Stimulated activated naive B cell treated with anti-CD40 and anti-IgM and Interleukin-4, amounts not matched to agents 10 μg/mL and 1 μg/mL and 100 μg/mL, for 72 hours (primary cell): ENCODE measurements around the gene THAP3.
"Not testable (repeated sequence)": the region's sequence is repeated elsewhere in the genome, so short reads cannot be mapped to it uniquely, and the experiment has no call there.

Experiments
- ATAC-seq, 2 donors: fragments of 150-1000 bp; cut with Tn5 transposase; replicated peaks; 2 replicates each; pipeline ENCODE4 v1.10.0; 2021; ENCODE audit warnings: moderate library complexity in 1 of 2
- DNase-seq: peaks from one replicate; pipeline ENCODE4 v3.0.0; 2021
- H3K27ac Mint-ChIP-seq: one replicate; pipeline ENCODE4 v1.8.0; 2022; ENCODE audit warnings: mild to moderate bottlenecking, mixed read lengths
- H3K27me3 Mint-ChIP-seq, 2 donors: one replicate each; pipeline ENCODE4 v1.8.0; 2022; ENCODE audit warnings: mixed read lengths in 2 of 2
- H3K36me3 Mint-ChIP-seq, 2 donors: one replicate each; pipeline ENCODE4 v1.8.0; 2022; ENCODE audit warnings: mixed read lengths in 2 of 2, mild to moderate bottlenecking in 1 of 2
- H3K4me1 Mint-ChIP-seq, 2 donors: one replicate each; pipeline ENCODE4 v1.8.0; 2022; ENCODE audit warnings: mixed read lengths in 2 of 2, mild to moderate bottlenecking in 1 of 2
- H3K4me3 Mint-ChIP-seq, 2 donors: one replicate each; pipeline ENCODE4 v1.8.0; 2022; ENCODE audit warnings: mild to moderate bottlenecking in 2 of 2, mixed read lengths in 2 of 2, moderate library complexity in 1 of 2
- H3K9me3 Mint-ChIP-seq, 2 donors: one replicate each; pipeline ENCODE4 v1.8.0; 2022; ENCODE audit warnings: mixed read lengths in 2 of 2, mild to moderate bottlenecking in 1 of 2

The THAP3 gene

GRCh38 chr1:6651909-6652308 is 27.2 kb downstream of the THAP3 start:
- no peak overlapping the region for H3K27ac Mint-ChIP-seq
- H3K4me3 Mint-ChIP-seq, result no peak overlapping the region
- H3K27me3 Mint-ChIP-seq, result no peaks in the 10 kb centered on the region
- DNase-seq (no peak), ATAC-seq (no peak)
- H3K9me3 Mint-ChIP-seq, result no peaks in the 10 kb centered on the region
- peaks cover 24 to 34% of the 10 kb centered on the region in 2 donors for H3K36me3 Mint-ChIP-seq
- no peaks in the 10 kb centered on the region for H3K4me1 Mint-ChIP-seq

GRCh38 chr1:6652986-6653385 is 28.3 kb downstream of the THAP3 start:
- no peak overlapping the region for H3K27ac Mint-ChIP-seq
- no peaks in the 10 kb centered on the region for H3K9me3 Mint-ChIP-seq
- no peaks in the 10 kb centered on the region for H3K27me3 Mint-ChIP-seq
- no peaks in the 10 kb centered on the region for H3K4me1 Mint-ChIP-seq
- H3K4me3 Mint-ChIP-seq, result no peak overlapping the region
- peaks cover 26 to 37% of the 10 kb centered on the region in 2 donors for H3K36me3 Mint-ChIP-seq
- no peak for DNase-seq
- ATAC-seq, result no peak

GRCh38 chr1:6653436-6654290 is 29.0 kb downstream of the THAP3 start:
- H3K4me1 Mint-ChIP-seq, result no peaks in the 10 kb centered on the region
- ATAC-seq, result no peak
- no peaks in the 10 kb centered on the region for H3K27me3 Mint-ChIP-seq
- no peak overlapping the region for H3K27ac Mint-ChIP-seq
- H3K36me3 Mint-ChIP-seq, result peaks cover 28 to 39% of the 10 kb centered on the region in 2 donors
- no peak overlapping the region for H3K4me3 Mint-ChIP-seq
- H3K9me3 Mint-ChIP-seq, result no peaks in the 10 kb centered on the region
- DNase-seq, result no peak

GRCh38 chr1:6657138-6657537 is 32.5 kb downstream of the THAP3 start:
- ATAC-seq (no peak), DNase-seq (no peak)
- Mint-ChIP-seq H3K4me3 (no peak overlapping the region), H3K27ac (no peak overlapping the region), H3K4me1 (peaks cover 0 to 7% of the 10 kb centered on the region in 2 donors), H3K36me3 (peaks cover 14 to 35% of the 10 kb centered on the region in 2 donors), H3K27me3 (no peaks in the 10 kb centered on the region), H3K9me3 (no peaks in the 10 kb centered on the region)

GRCh38 chr1:6658359-6659060 is 33.8 kb downstream of the THAP3 start:
- Mint-ChIP-seq H3K27me3 (no peaks in the 10 kb centered on the region), H3K4me3 (no peak overlapping the region), H3K27ac (no peak overlapping the region), H3K9me3 (no peaks in the 10 kb centered on the region), H3K36me3 (peaks cover 11 to 40% of the 10 kb centered on the region in 2 donors), H3K4me1 (peaks cover 0 to 7% of the 10 kb centered on the region in 2 donors)
- no peak for ATAC-seq
- DNase-seq, result no peak

GRCh38 chr1:6660415-6661049 is 35.9 kb downstream of the THAP3 start:
- Mint-ChIP-seq H3K27ac (no peak overlapping the region), H3K4me3 (no peak overlapping the region), H3K9me3 (no peaks in the 10 kb centered on the region), H3K27me3 (no peaks in the 10 kb centered on the region), H3K4me1 (peaks cover 0 to 7% of the 10 kb centered on the region in 2 donors), H3K36me3 (peaks cover 21 to 50% of the 10 kb centered on the region in 2 donors)
- DNase-seq (no peak), ATAC-seq (no peak)

- not testable (repeated sequence) for ATAC-seq, H3K9me3 Mint-ChIP-seq, H3K27me3 Mint-ChIP-seq, H3K27ac Mint-ChIP-seq, H3K4me3 Mint-ChIP-seq, DNase-seq, H3K4me1 Mint-ChIP-seq
- H3K36me3 Mint-ChIP-seq, result peaks cover 28 to 56% of the 10 kb centered on the region in 2 donors
Measured at GRCh38 chr1:6662468-6662867, 37.8 kb downstream of the THAP3 start.

GRCh38 chr1:6666696-6667095 is 42.0 kb downstream of the THAP3 start:
- H3K4me1 Mint-ChIP-seq, result no peaks in the 10 kb centered on the region
- peaks cover 31 to 50% of the 10 kb centered on the region in 2 donors for H3K36me3 Mint-ChIP-seq
- DNase-seq, result no peak
- H3K27me3 Mint-ChIP-seq, result no peaks in the 10 kb centered on the region
- ATAC-seq, result no peak
- no peak overlapping the region for H3K4me3 Mint-ChIP-seq
- H3K9me3 Mint-ChIP-seq, result no peaks in the 10 kb centered on the region
- H3K27ac Mint-ChIP-seq, result no peak overlapping the region

- ATAC-seq (no peak), DNase-seq (no peak)
- Mint-ChIP-seq H3K4me3 (no peak overlapping the region), H3K27ac (no peak overlapping the region), H3K4me1 (no peaks in the 10 kb centered on the region), H3K27me3 (no peaks in the 10 kb centered on the region), H3K36me3 (peaks cover 35 to 53% of the 10 kb centered on the region in 2 donors), H3K9me3 (no peaks in the 10 kb centered on the region)
Measured at GRCh38 chr1:6667139-6667538, 42.5 kb downstream of the THAP3 start.

GRCh38 chr1:6668503-6668902 is 43.8 kb downstream of the THAP3 start:
- Mint-ChIP-seq H3K27me3 (no peaks in the 10 kb centered on the region), H3K4me3 (no peak overlapping the region), H3K36me3 (peaks cover 36 to 49% of the 10 kb centered on the region in 2 donors), H3K27ac (no peak overlapping the region), H3K4me1 (no peaks in the 10 kb centered on the region), H3K9me3 (no peaks in the 10 kb centered on the region)
- DNase-seq (no peak), ATAC-seq (no peak)

GRCh38 chr1:6672558-6672957 is 47.9 kb downstream of the THAP3 start:
- DNase-seq, result no peak
- peaks cover 27 to 44% of the 10 kb centered on the region in 2 donors for H3K36me3 Mint-ChIP-seq
- H3K4me3 Mint-ChIP-seq, result no peak overlapping the region
- H3K27ac Mint-ChIP-seq, result no peak overlapping the region
- no peaks in the 10 kb centered on the region for H3K4me1 Mint-ChIP-seq
- no peak for ATAC-seq
- no peaks in the 10 kb centered on the region for H3K9me3 Mint-ChIP-seq
- no peaks in the 10 kb centered on the region for H3K27me3 Mint-ChIP-seq

- peaks cover 32 to 51% of the 10 kb centered on the region in 2 donors for H3K36me3 Mint-ChIP-seq
- H3K4me3 Mint-ChIP-seq, result no peak overlapping the region
- H3K9me3 Mint-ChIP-seq, result no peaks in the 10 kb centered on the region
- H3K4me1 Mint-ChIP-seq, result no peaks in the 10 kb centered on the region
- no peak for DNase-seq
- no peak for ATAC-seq
- H3K27ac Mint-ChIP-seq, result no peak overlapping the region
- no peaks in the 10 kb centered on the region for H3K27me3 Mint-ChIP-seq
Measured at GRCh38 chr1:6673816-6674398, 49.2 kb downstream of the THAP3 start.

- Mint-ChIP-seq H3K27ac (no peak overlapping the region), H3K9me3 (no peaks in the 10 kb centered on the region), H3K27me3 (no peaks in the 10 kb centered on the region), H3K4me3 (no peak overlapping the region), H3K4me1 (no peaks in the 10 kb centered on the region), H3K36me3 (peaks cover 33 to 54% of the 10 kb centered on the region in 2 donors)
- DNase-seq, result no peak
- no peak for ATAC-seq
Measured at GRCh38 chr1:6674771-6675170, 50.1 kb downstream of the THAP3 start.

- H3K27ac Mint-ChIP-seq, result no peak overlapping the region
- DNase-seq (no peak), ATAC-seq (no peak)
- H3K9me3 Mint-ChIP-seq, result no peaks in the 10 kb centered on the region
- H3K27me3 Mint-ChIP-seq, result no peaks in the 10 kb centered on the region
- H3K4me3 Mint-ChIP-seq, result no peak overlapping the region
- H3K36me3 Mint-ChIP-seq, result peaks cover 40 to 58% of the 10 kb centered on the region in 2 donors
- H3K4me1 Mint-ChIP-seq, result no peaks in the 10 kb centered on the region
Measured at GRCh38 chr1:6675941-6676340, 51.3 kb downstream of the THAP3 start.
